GM23338 (cell line): ENCODE data around the gene AZU1. TPM values are rescaled to one million over a fixed set of nuclear protein-coding genes. Genes with fewer than 3 reads are reported as not detected.

Experiments
- ATAC-seq: fragments of 200-7000 bp; cut with Tn5 transposase; 3 replicates; pipeline ENCODE4 v1.9.1; 2020
- DNase-seq: peaks from one replicate; pipeline ENCODE4 v3.0.0-alpha.2; 2015; ENCODE audit warnings: low spot score
- H2AFZ ChIP-seq: fragments of 200-600 bp; sonication (generic); 2 replicates; pipeline ENCODE4 v1.8.0; 2016; ENCODE audit warnings: antibody characterized with exemption, mild to moderate bottlenecking, moderate library complexity
- H3F3A ChIP-seq: fragments of 200-600 bp; sonication (generic); replicated peaks from 2 replicates; pipeline ENCODE4 v1.8.0; 2017; ENCODE audit warnings: antibody characterized with exemption, mixed run types, low read depth
- H3K27ac ChIP-seq: fragments of 200-600 bp; sonication (generic); 2 replicates; pipeline ENCODE4 v1.6.1; 2016; ENCODE audit warnings: low read depth
- H3K27me3 ChIP-seq: fragments of 200-600 bp; sonication (generic); 2 replicates; pipeline ENCODE4 v1.8.0; 2016; ENCODE audit warnings: mild to moderate bottlenecking, mixed run types, moderate library complexity; ENCODE audit not compliant: insufficient read depth
- H3K36me3 ChIP-seq: fragments of 200-600 bp; sonication (generic); 2 replicates; pipeline ENCODE4 v1.8.0; 2016; ENCODE audit warnings: mild to moderate bottlenecking; ENCODE audit not compliant: insufficient read depth
- H3K4me1 ChIP-seq: fragments of 200-600 bp; sonication (generic); 2 replicates; pipeline ENCODE4 v1.8.0; 2016; ENCODE audit warnings: mild to moderate bottlenecking, moderate library complexity; ENCODE audit not compliant: insufficient read depth
- H3K4me2 ChIP-seq: fragments of 200-600 bp; sonication (generic); 2 replicates; pipeline ENCODE4 v1.7.1; 2017; ENCODE audit warnings: mixed run types
- H3K4me3 ChIP-seq: fragments of 200-600 bp; sonication (generic); 2 replicates; pipeline ENCODE4 v1.6.1; 2016; ENCODE audit warnings: mixed run types
- H3K79me2 ChIP-seq: fragments of 200-600 bp; sonication (generic); replicated peaks from 2 replicates; pipeline ENCODE4 v1.8.0; 2017; ENCODE audit warnings: mild to moderate bottlenecking; ENCODE audit not compliant: insufficient read depth
- H3K9me2 ChIP-seq: fragments of 200-600 bp; sonication (generic); 2 replicates; pipeline ENCODE4 v1.8.0; 2017; ENCODE audit not compliant: insufficient read depth
- H4K20me1 ChIP-seq: fragments of 200-600 bp; sonication (generic); replicated peaks from 2 replicates; pipeline ENCODE4 v1.8.0; 2017; ENCODE audit warnings: mild to moderate bottlenecking; ENCODE audit not compliant: insufficient read depth
- H3K27ac Mint-ChIP-seq: 2 replicates; pipeline ENCODE4 v1.8.0; 2020; ENCODE audit warnings: inconsistent platforms, mild to moderate bottlenecking, moderate library complexity, mixed read lengths
- H3K27me3 Mint-ChIP-seq: 3 replicates; pipeline ENCODE4 v1.8.0; 2022; ENCODE audit warnings: low read depth, mild to moderate bottlenecking, moderate library complexity, mixed read lengths, inconsistent platforms; ENCODE audit not compliant: insufficient read depth, poor library complexity
- H3K36me3 Mint-ChIP-seq: 3 replicates; pipeline ENCODE4 v1.8.0; 2021; ENCODE audit warnings: low read depth, mild to moderate bottlenecking, inconsistent platforms, moderate library complexity, mixed read lengths
- H3K4me1 Mint-ChIP-seq: 3 replicates; pipeline ENCODE4 v1.8.0; 2020; ENCODE audit warnings: mild to moderate bottlenecking, inconsistent platforms, mixed read lengths
- H3K4me3 Mint-ChIP-seq: 3 replicates; pipeline ENCODE4 v1.8.0; 2021; ENCODE audit warnings: moderate library complexity, mild to moderate bottlenecking, inconsistent platforms, mixed read lengths
- H3K9me3 Mint-ChIP-seq: 3 replicates; pipeline ENCODE4 v1.8.0; 2020; ENCODE audit warnings: moderate library complexity, mild to moderate bottlenecking, inconsistent platforms, mixed read lengths
- CREB1 ChIP-seq: fragments of 250-450 bp; sonication (Bioruptor Pico); IDR thresholded peaks from 2 replicates; pipeline ENCODE4 v1.5.0; 2020; ENCODE audit warnings: low read depth, mild to moderate bottlenecking, moderate library complexity
- CTCF ChIP-seq, 2 experiments: fragments of 200-600 bp in 1 of 2; sonication (generic) in 1 of 2; conservative IDR thresholded peaks; 2 replicates each; pipeline versions ENCODE4 v1.5.1 to v1.6.1; 2016 to 2017; ENCODE audit warnings: antibody characterized with exemption in 2 of 2, low read depth in 2 of 2, mild to moderate bottlenecking in 2 of 2, moderate library complexity in 1 of 2
- ETS1 ChIP-seq: IDR thresholded peaks from 2 replicates; pipeline ENCODE4 v1.6.1; 2016; ENCODE audit warnings: antibody characterized with exemption
- EZH2 ChIP-seq: fragments of 200-600 bp; sonication (generic); IDR thresholded peaks from one replicate; pipeline ENCODE4 v1.8.0; 2017; ENCODE audit warnings: antibody characterized with exemption, mild to moderate bottlenecking, low read depth; ENCODE audit not compliant: unreplicated experiment
- EZH2phosphoT487 ChIP-seq: fragments of 200-600 bp; sonication (generic); IDR thresholded peaks from one replicate; pipeline ENCODE4 v1.8.1; 2018; ENCODE audit warnings: antibody characterized with exemption; ENCODE audit not compliant: unreplicated experiment
- JUNB ChIP-seq: IDR thresholded peaks from one replicate; pipeline ENCODE4 v1.6.1; 2016; ENCODE audit warnings: antibody characterized with exemption; ENCODE audit not compliant: unreplicated experiment
- NANOG ChIP-seq: IDR thresholded peaks from 2 replicates; pipeline ENCODE4 v1.6.1; 2016; ENCODE audit warnings: antibody characterized with exemption, borderline replicate concordance
- POLR2AphosphoS5 ChIP-seq: IDR thresholded peaks from 2 replicates; pipeline ENCODE4 v1.6.1; 2016; ENCODE audit warnings: antibody characterized with exemption, low read depth
- REST ChIP-seq: IDR thresholded peaks from one replicate; pipeline ENCODE4 v1.6.1; 2018; ENCODE audit warnings: antibody characterized with exemption; ENCODE audit not compliant: unreplicated experiment
- STAT1 ChIP-seq: IDR thresholded peaks from one replicate; pipeline ENCODE4 v1.6.1; 2016; ENCODE audit warnings: antibody characterized with exemption; ENCODE audit not compliant: unreplicated experiment
- ZNF114 ChIP-seq: fragments of 250-450 bp; sonication (Bioruptor Pico); IDR thresholded peaks from 2 replicates; pipeline ENCODE4 v1.5.0; 2020; ENCODE audit warnings: mild to moderate bottlenecking, moderate library complexity
- ZNF331 ChIP-seq: fragments of 250-450 bp; sonication (Bioruptor Pico); IDR thresholded peaks from 2 replicates; pipeline ENCODE4 v1.5.0; 2020; ENCODE audit warnings: low read depth, mild to moderate bottlenecking, moderate library complexity
- polyA plus RNA-seq: library from polyadenylated mRNA; unstranded; fragments of >200 nt; fragmentation: Nextera tagmentation; extraction: Ambion mirVana; gene quantifications from 2 replicates; pipeline ENCODE4 v1.2.1, GENCODE V29; 2016
- total RNA-seq: library from RNA; depleted of rRNA; stranded (reverse); fragments of >200 nt; shearing (Covaris generic); gene quantifications from 2 replicates; pipeline ENCODE4 v1.2.3, GENCODE V29; 2014
- TF ChIP-seq, protein P1 (sequence below): fragments of 250-450 bp; sonication (Bioruptor Pico); IDR thresholded peaks from 2 replicates; pipeline ENCODE4 v1.5.0; 2020; ENCODE audit warnings: mild to moderate bottlenecking, moderate library complexity

The AZU1 gene
- total and polyA plus RNA-seq, 2 experiments from 2014 or later: 0.78 to 1.4 TPM

DNA sequence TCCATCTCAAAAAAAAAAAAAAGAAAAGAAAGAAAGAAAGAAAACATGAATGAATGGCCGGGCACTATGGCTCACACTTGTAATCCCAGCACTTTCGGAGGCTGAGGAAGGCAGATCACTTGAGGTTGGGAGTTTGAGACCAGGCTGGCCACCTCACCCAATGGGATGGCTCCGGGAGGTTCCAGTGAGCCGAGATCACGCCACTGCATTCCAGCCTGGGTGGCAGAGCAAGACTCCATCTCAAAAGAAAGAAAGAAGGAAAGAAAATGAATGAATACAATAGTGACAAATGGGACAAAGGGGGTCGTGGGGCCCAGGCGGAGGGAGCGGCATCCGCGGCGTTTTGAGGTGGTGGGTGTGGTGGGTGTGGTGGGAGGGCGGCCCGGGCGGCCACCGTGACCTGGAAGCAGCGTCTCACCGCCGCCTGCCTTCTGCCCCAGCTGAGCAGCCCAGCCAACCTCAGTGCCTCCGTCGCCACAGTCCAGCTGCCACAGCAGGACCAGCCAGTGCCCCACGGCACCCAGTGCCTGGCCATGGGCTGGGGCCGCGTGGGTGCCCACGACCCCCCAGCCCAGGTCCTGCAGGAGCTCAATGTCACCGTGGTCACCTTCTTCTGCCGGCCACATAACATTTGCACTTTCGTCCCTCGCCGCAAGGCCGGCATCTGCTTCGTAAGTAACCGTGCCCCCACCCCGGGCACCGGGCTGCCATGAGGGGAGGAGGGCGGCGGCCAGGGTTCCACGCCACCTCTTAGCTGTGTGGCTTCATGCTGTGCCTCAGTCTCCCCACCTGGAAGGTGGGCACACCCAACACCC is 18.3 kb downstream of the AZU1 start:
- H4K20me1 ChIP-seq: no peaks in the 10 kb centered on the region
- H3F3A ChIP-seq: peaks cover 7% of the 10 kb centered on the region; the same call in 1 of the 2 replicates
- no peaks in the 10 kb centered on the region for H3K9me2 ChIP-seq
- TF ChIP-seq REST (no peak), NANOG (no peak), STAT1 (no peak), EZH2phosphoT487 (no peak), ETS1 (no peak), ZNF114 (CRISPR knock-in tag) (no peak), JUNB (no peak), POLR2AphosphoS5 (no peak), CTCF (conservative IDR thresholded peaks at IDR 0.05; ENCODE audit: low read depth in 2 of 2) (no peak), CREB1 (CRISPR knock-in tag) (no peak), EZH2 (no peak), ZNF331 (CRISPR knock-in tag) (no peak)
- TF ChIP-seq, protein P1, sequence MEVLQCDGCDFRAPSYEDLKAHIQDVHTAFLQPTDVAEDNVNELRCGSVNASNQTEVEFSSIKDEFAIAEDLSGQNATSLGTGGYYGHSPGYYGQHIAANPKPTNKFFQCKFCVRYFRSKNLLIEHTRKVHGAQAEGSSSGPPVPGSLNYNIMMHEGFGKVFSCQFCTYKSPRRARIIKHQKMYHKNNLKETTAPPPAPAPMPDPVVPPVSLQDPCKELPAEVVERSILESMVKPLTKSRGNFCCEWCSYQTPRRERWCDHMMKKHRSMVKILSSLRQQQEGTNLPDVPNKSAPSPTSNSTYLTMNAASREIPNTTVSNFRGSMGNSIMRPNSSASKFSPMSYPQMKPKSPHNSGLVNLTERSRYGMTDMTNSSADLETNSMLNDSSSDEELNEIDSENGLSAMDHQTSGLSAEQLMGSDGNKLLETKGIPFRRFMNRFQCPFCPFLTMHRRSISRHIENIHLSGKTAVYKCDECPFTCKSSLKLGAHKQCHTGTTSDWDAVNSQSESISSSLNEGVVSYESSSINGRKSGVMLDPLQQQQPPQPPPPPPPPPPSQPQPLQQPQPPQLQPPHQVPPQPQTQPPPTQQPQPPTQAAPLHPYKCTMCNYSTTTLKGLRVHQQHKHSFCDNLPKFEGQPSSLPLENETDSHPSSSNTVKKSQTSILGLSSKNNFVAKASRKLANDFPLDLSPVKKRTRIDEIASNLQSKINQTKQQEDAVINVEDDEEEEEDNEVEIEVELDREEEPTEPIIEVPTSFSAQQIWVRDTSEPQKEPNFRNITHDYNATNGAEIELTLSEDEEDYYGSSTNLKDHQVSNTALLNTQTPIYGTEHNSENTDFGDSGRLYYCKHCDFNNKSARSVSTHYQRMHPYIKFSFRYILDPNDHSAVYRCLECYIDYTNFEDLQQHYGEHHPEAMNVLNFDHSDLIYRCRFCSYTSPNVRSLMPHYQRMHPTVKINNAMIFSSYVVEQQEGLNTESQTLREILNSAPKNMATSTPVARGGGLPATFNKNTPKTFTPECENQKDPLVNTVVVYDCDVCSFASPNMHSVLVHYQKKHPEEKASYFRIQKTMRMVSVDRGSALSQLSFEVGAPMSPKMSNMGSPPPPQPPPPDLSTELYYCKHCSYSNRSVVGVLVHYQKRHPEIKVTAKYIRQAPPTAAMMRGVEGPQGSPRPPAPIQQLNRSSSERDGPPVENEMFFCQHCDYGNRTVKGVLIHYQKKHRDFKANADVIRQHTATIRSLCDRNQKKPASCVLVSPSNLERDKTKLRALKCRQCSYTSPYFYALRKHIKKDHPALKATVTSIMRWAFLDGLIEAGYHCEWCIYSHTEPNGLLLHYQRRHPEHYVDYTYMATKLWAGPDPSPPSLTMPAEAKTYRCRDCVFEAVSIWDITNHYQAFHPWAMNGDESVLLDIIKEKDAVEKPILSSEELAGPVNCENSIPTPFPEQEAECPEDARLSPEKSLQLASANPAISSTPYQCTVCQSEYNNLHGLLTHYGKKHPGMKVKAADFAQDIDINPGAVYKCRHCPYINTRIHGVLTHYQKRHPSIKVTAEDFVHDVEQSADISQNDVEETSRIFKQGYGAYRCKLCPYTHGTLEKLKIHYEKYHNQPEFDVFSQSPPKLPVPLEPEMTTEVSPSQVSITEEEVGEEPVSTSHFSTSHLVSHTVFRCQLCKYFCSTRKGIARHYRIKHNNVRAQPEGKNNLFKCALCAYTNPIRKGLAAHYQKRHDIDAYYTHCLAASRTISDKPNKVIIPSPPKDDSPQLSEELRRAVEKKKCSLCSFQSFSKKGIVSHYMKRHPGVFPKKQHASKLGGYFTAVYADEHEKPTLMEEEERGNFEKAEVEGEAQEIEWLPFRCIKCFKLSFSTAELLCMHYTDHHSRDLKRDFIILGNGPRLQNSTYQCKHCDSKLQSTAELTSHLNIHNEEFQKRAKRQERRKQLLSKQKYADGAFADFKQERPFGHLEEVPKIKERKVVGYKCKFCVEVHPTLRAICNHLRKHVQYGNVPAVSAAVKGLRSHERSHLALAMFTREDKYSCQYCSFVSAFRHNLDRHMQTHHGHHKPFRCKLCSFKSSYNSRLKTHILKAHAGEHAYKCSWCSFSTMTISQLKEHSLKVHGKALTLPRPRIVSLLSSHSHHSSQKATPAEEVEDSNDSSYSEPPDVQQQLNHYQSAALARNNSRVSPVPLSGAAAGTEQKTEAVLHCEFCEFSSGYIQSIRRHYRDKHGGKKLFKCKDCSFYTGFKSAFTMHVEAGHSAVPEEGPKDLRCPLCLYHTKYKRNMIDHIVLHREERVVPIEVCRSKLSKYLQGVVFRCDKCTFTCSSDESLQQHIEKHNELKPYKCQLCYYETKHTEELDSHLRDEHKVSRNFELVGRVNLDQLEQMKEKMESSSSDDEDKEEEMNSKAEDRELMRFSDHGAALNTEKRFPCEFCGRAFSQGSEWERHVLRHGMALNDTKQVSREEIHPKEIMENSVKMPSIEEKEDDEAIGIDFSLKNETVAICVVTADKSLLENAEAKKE (CRISPR knock-in tag): no peak
- H3K9me3 Mint-ChIP-seq: peaks cover 4% of the 10 kb centered on the region; the same call in 2 of the 3 replicates
- peaks cover 33% of the 10 kb centered on the region for H3K27me3 Mint-ChIP-seq
- no peak overlapping the region for H3K27ac ChIP-seq
- no peak overlapping the region for H3K4me2 ChIP-seq
- H3K27me3 ChIP-seq: peaks cover 27% of the 10 kb centered on the region
- no peak overlapping the region for H3K4me3 ChIP-seq
- H3K4me1 ChIP-seq: no peaks in the 10 kb centered on the region
- H3K36me3 Mint-ChIP-seq: no peaks in the 10 kb centered on the region; the same call in 2 of the 3 replicates
- no peak for DNase-seq
- H2AFZ ChIP-seq: no peak overlapping the region
- H3K27ac Mint-ChIP-seq: no peak overlapping the region
- no peaks in the 10 kb centered on the region for H3K36me3 ChIP-seq
- no peak overlapping the region; the same call in 2 of the 3 replicates for H3K4me3 Mint-ChIP-seq
- ATAC-seq: no peak
- H3K79me2 ChIP-seq: no peaks in the 10 kb centered on the region
- H3K4me1 Mint-ChIP-seq: peaks cover 2% of the 10 kb centered on the region; the same call in 1 of the 3 replicates
